ENCODE measurements around the gene MCOLN1. TPM values are rescaled to one million over a fixed set of nuclear protein-coding genes. Genes with fewer than 3 reads are reported as not detected.

Gene MCOLN1
- total RNA-seq, 1 donor: 8.6 TPM

GRCh38 chr19:7500811-7501450, 21.5 kb upstream of the MCOLN1 start:
- TF ChIP-seq CTCF (IDR thresholded peaks at IDR 0.05; ENCODE audit: insufficient read depth, low read depth, low read length): no peak
- peak overlapping the region; percentile 38 for H3K4me3 ChIP-seq (ENCODE audit: low read depth, low read length)
- peak; percentile 27 for DNase-seq (ENCODE audit: low read depth)

- DNase-seq (ENCODE audit: low read depth): no peak
- H3K4me3 ChIP-seq (ENCODE audit: low read depth, low read length): no peak overlapping the region
- TF ChIP-seq CTCF (IDR thresholded peaks at IDR 0.05; ENCODE audit: insufficient read depth, low read depth, low read length): no peak
Observed at GRCh38 chr19:7502552-7502951, 19.9 kb upstream of the MCOLN1 start.

- TF ChIP-seq CTCF (IDR thresholded peaks at IDR 0.05; ENCODE audit: insufficient read depth, low read depth, low read length): no peak
- no peak overlapping the region for H3K4me3 ChIP-seq (ENCODE audit: low read depth, low read length)
- DNase-seq (ENCODE audit: low read depth): no peak
Observed at GRCh38 chr19:7504684-7505083, 17.7 kb upstream of the MCOLN1 start.

GRCh38 chr19:7505288-7505681, 17.1 kb upstream of the MCOLN1 start:
- no peak for TF ChIP-seq CTCF (IDR thresholded peaks at IDR 0.05; ENCODE audit: insufficient read depth, low read depth, low read length)
- no peak for DNase-seq (ENCODE audit: low read depth)
- no peak overlapping the region for H3K4me3 ChIP-seq (ENCODE audit: low read depth, low read length)

GRCh38 chr19:7505682-7506384, 16.6 kb upstream of the MCOLN1 start:
- TF ChIP-seq CTCF (IDR thresholded peaks at IDR 0.05; ENCODE audit: insufficient read depth, low read depth, low read length): no peak
- peak overlapping the region; percentile 21 for H3K4me3 ChIP-seq (ENCODE audit: low read depth, low read length)

GRCh38 chr19:7506385-7507328, 15.8 kb upstream of the MCOLN1 start:
- TF ChIP-seq CTCF (IDR thresholded peaks at IDR 0.05; ENCODE audit: insufficient read depth, low read depth, low read length): no peak
- no peak overlapping the region for H3K4me3 ChIP-seq (ENCODE audit: low read depth, low read length)
- DNase-seq (ENCODE audit: low read depth): peak; percentile 90

More at GRCh38 chr19:7505682-7506384, 16.6 kb upstream of the MCOLN1 start:
- no peak for DNase-seq (ENCODE audit: low read depth)
